H9 (cell line): Measurements from ENCODE around the gene BBOX1. TPM values are rescaled to one million over a fixed set of nuclear protein-coding genes. Genes with fewer than 3 reads are reported as not detected.

ENCODE experiments used
- DNase-seq: peaks from one replicate; pipeline ENCODE4 v3.0.0-alpha.2; 2017
- H2AFZ ChIP-seq: one replicate; pipeline ENCODE4 v1.6.1; 2013; ENCODE audit warnings: mild to moderate bottlenecking, low read length, control low read depth, moderate library complexity
- H2AK5ac ChIP-seq: 2 replicates; pipeline ENCODE4 v1.6.1; 2013; ENCODE audit warnings: low read length, control low read depth, mixed read lengths; ENCODE audit not compliant: insufficient read length
- H2BK120ac ChIP-seq: one replicate; pipeline ENCODE4 v1.6.1; 2013; ENCODE audit warnings: low read depth, mild to moderate bottlenecking, low read length, control low read depth, inconsistent platforms; ENCODE audit not compliant: poor library complexity, severe bottlenecking
- H2BK12ac ChIP-seq: 2 replicates; pipeline ENCODE4 v1.6.1; 2013; ENCODE audit warnings: low read length, control low read depth, mixed read lengths, low read depth; ENCODE audit not compliant: insufficient read length
- H2BK15ac ChIP-seq: 2 replicates; pipeline ENCODE4 v1.6.1; 2013; ENCODE audit warnings: low read depth, low read length, control low read depth
- H2BK20ac ChIP-seq: one replicate; pipeline ENCODE4 v1.6.1; 2013; ENCODE audit warnings: low read depth, mild to moderate bottlenecking, low read length, control low read depth, inconsistent platforms; ENCODE audit not compliant: poor library complexity, severe bottlenecking
- H2BK5ac ChIP-seq: 2 replicates; pipeline ENCODE4 v1.6.1; 2013; ENCODE audit warnings: low read length, control low read depth, mixed read lengths; ENCODE audit not compliant: insufficient read length
- H3K14ac ChIP-seq: 2 replicates; pipeline ENCODE4 v1.6.1; 2013; ENCODE audit warnings: low read length, control low read depth; ENCODE audit not compliant: insufficient read depth
- H3K18ac ChIP-seq: 2 replicates; pipeline ENCODE4 v1.6.1; 2013; ENCODE audit warnings: low read depth, mild to moderate bottlenecking, mixed read lengths, low read length, control low read depth; ENCODE audit not compliant: insufficient read length
- H3K23ac ChIP-seq: 2 replicates; pipeline ENCODE4 v1.6.1; 2013; ENCODE audit warnings: low read length, control low read depth, mixed read lengths, low read depth; ENCODE audit not compliant: insufficient read length
- H3K23me2 ChIP-seq: 2 replicates; pipeline ENCODE4 v1.6.1; 2013; ENCODE audit warnings: low read depth, mild to moderate bottlenecking, mixed read lengths, low read length, control low read depth; ENCODE audit not compliant: insufficient read length, poor library complexity, severe bottlenecking
- H3K27ac ChIP-seq: 2 replicates; pipeline ENCODE4 v1.5.1; 2013; ENCODE audit warnings: low read length, control low read depth, mixed read lengths, low read depth; ENCODE audit not compliant: insufficient read length
- H3K27me3 ChIP-seq: 2 replicates; pipeline ENCODE4 v1.6.1; 2013; ENCODE audit warnings: low read length, control low read depth, inconsistent platforms; ENCODE audit not compliant: insufficient read depth
- H3K4ac ChIP-seq: 2 replicates; pipeline ENCODE4 v1.6.1; 2013; ENCODE audit warnings: low read depth, mild to moderate bottlenecking, control low read depth, inconsistent platforms, low read length, moderate library complexity
- H3K4me1 ChIP-seq: 2 replicates; pipeline ENCODE4 v1.6.1; 2013; ENCODE audit warnings: low read length, control low read depth, inconsistent platforms; ENCODE audit not compliant: insufficient read depth
- H3K4me2 ChIP-seq: 2 replicates; pipeline ENCODE4 v1.6.1; 2013; ENCODE audit warnings: low read length, control low read depth, mixed read lengths; ENCODE audit not compliant: insufficient read length, insufficient read depth
- H3K56ac ChIP-seq: 2 replicates; pipeline ENCODE4 v1.6.1; 2013; ENCODE audit warnings: low read depth, mild to moderate bottlenecking, mixed read lengths, low read length, control low read depth; ENCODE audit not compliant: insufficient read length
- H3K79me1 ChIP-seq: 2 replicates; pipeline ENCODE4 v1.6.1; 2013; ENCODE audit warnings: low read depth, mild to moderate bottlenecking, moderate library complexity, low read length, control low read depth, inconsistent platforms; ENCODE audit not compliant: insufficient read depth, poor library complexity, severe bottlenecking
- H3K79me2 ChIP-seq: 2 replicates; pipeline ENCODE4 v1.6.1; 2013; ENCODE audit warnings: low read length, control low read depth, inconsistent platforms; ENCODE audit not compliant: insufficient read depth
- H3K9ac ChIP-seq: 2 replicates; pipeline ENCODE4 v1.6.1; 2013; ENCODE audit warnings: low read length, control low read depth, mixed read lengths; ENCODE audit not compliant: insufficient read length; ENCODE audit errors: extremely low read depth
- H3K9me3 ChIP-seq: one replicate; pipeline ENCODE4 v1.6.1; 2013; ENCODE audit warnings: low read depth, low read length, inconsistent platforms; ENCODE audit not compliant: control insufficient read depth
- H3T11ph ChIP-seq: one replicate; pipeline ENCODE4 v1.6.1; 2013; ENCODE audit warnings: mild to moderate bottlenecking, low read length, control low read depth, inconsistent platforms
- H4K20me1 ChIP-seq: one replicate; pipeline ENCODE4 v1.6.1; 2013; ENCODE audit not compliant: control insufficient read depth, insufficient read length, insufficient read depth
- H4K5ac ChIP-seq: 2 replicates; pipeline ENCODE4 v1.6.1; 2013; ENCODE audit warnings: low read depth, mild to moderate bottlenecking, mixed read lengths, low read length, control low read depth; ENCODE audit not compliant: insufficient read length
- H4K8ac ChIP-seq: replicated peaks from 2 replicates; pipeline ENCODE4 v1.6.1; 2013; ENCODE audit warnings: low read length, control low read depth, mixed read lengths, low read depth; ENCODE audit not compliant: insufficient read length
- H4K91ac ChIP-seq: 2 replicates; pipeline ENCODE4 v1.6.1; 2013; ENCODE audit warnings: low read depth, mild to moderate bottlenecking, moderate library complexity, mixed read lengths, low read length, control low read depth; ENCODE audit not compliant: insufficient read length
- H3K27ac Mint-ChIP-seq, 3 experiments: 2 replicates in 2 of 3; 3 replicates in 1 of 3; pipeline ENCODE4 v1.8.0; 2020 to 2021; ENCODE audit warnings: mixed read lengths in 3 of 3, mild to moderate bottlenecking in 1 of 3, moderate library complexity in 1 of 3
- H3K27me3 Mint-ChIP-seq: 2 replicates; pipeline ENCODE4 v1.8.0; 2021; ENCODE audit warnings: low read depth, mild to moderate bottlenecking, moderate library complexity, mixed read lengths
- H3K36me3 Mint-ChIP-seq, 3 experiments: 2 replicates in 2 of 3; 3 replicates in 1 of 3; pipeline ENCODE4 v1.8.0; 2020 to 2021; ENCODE audit warnings: low read depth in 3 of 3, mixed read lengths in 3 of 3; ENCODE audit not compliant: insufficient read depth in 1 of 3
- H3K4me1 Mint-ChIP-seq, 2 experiments: 2 replicates each; pipeline ENCODE4 v1.8.0; 2020; ENCODE audit warnings: mixed read lengths in 2 of 2
- H3K4me3 Mint-ChIP-seq, 2 experiments: 2 replicates in 1 of 2; 3 replicates in 1 of 2; pipeline ENCODE4 v1.8.0; 2020 to 2021; ENCODE audit warnings: mild to moderate bottlenecking in 2 of 2, mixed read lengths in 2 of 2, moderate library complexity in 1 of 2
- H3K9me3 Mint-ChIP-seq, 2 experiments: 2 replicates in 1 of 2; 3 replicates in 1 of 2; pipeline ENCODE4 v1.8.0; 2020; ENCODE audit warnings: mild to moderate bottlenecking in 2 of 2, mixed read lengths in 2 of 2, moderate library complexity in 1 of 2
- CTCF ChIP-seq: fragments of 200-600 bp; sonication (generic); conservative IDR thresholded peaks from 3 replicates; pipeline ENCODE4 v1.8.0; 2021; ENCODE audit warnings: antibody characterized with exemption, mild to moderate bottlenecking
- total RNA-seq: library from RNA; stranded (reverse); gene quantifications from 2 replicates; pipeline ENCODE4 v1.2.1, GENCODE V29; 2021

BBOX1 gene
- total RNA-seq, 1 experiment from 2014 or later, result not detected

GRCh38 chr11:27084518-27084917 lies 43.9 kb downstream of the BBOX1 start:
- H3K4me1 ChIP-seq, result no peaks in the 10 kb centered on the region
- H2AFZ ChIP-seq, result no peak overlapping the region
- H3K79me1 ChIP-seq, result no peaks in the 10 kb centered on the region
- H3K23me2 ChIP-seq, result no peaks in the 10 kb centered on the region
- no peak overlapping the region for H3K56ac ChIP-seq
- H3K27ac ChIP-seq, result no peak overlapping the region
- H3T11ph ChIP-seq, result no peak overlapping the region
- no peak overlapping the region for H2BK15ac ChIP-seq
- H2BK12ac ChIP-seq, result no peak overlapping the region
- no peak overlapping the region for H2AK5ac ChIP-seq
- Mint-ChIP-seq H3K36me3 (no peaks in the 10 kb centered on the region), H3K4me3 (no peak overlapping the region), H3K27ac (peak overlapping the region in 2 of 3 experiments; percentile 45 to 68; a peak in 3 of 7 replicates), H3K27me3 (no peaks in the 10 kb centered on the region), H3K4me1 (peaks cover 8% of the 10 kb centered on the region in 2 experiments), H3K9me3 (no peaks in the 10 kb centered on the region)
- no peak overlapping the region for H4K8ac ChIP-seq
- no peak overlapping the region for H3K14ac ChIP-seq
- no peak overlapping the region for H3K23ac ChIP-seq
- H3K79me2 ChIP-seq, result no peaks in the 10 kb centered on the region
- no peak overlapping the region for H4K5ac ChIP-seq
- no peak overlapping the region for H3K18ac ChIP-seq
- no peak overlapping the region for H3K9ac ChIP-seq
- H4K91ac ChIP-seq, result no peak overlapping the region
- no peaks in the 10 kb centered on the region for H3K9me3 ChIP-seq
- DNase-seq, result no peak
- no peak for TF ChIP-seq CTCF
- H2BK5ac ChIP-seq, result no peak overlapping the region
- H2BK120ac ChIP-seq, result no peak overlapping the region
- H3K27me3 ChIP-seq, result no peaks in the 10 kb centered on the region
- H2BK20ac ChIP-seq, result no peak overlapping the region
- H3K4ac ChIP-seq, result no peak overlapping the region
- H4K20me1 ChIP-seq, result no peaks in the 10 kb centered on the region
- no peak overlapping the region for H3K4me2 ChIP-seq
